Measurements from ENCODE around the gene FXYD6. TPM values are rescaled to one million over a fixed set of nuclear protein-coding genes. Genes with fewer than 3 reads are reported as not detected.

The FXYD6 gene
- total RNA-seq, 2 donors from 2014 or later: 0.17 to 0.25 TPM

DNA sequence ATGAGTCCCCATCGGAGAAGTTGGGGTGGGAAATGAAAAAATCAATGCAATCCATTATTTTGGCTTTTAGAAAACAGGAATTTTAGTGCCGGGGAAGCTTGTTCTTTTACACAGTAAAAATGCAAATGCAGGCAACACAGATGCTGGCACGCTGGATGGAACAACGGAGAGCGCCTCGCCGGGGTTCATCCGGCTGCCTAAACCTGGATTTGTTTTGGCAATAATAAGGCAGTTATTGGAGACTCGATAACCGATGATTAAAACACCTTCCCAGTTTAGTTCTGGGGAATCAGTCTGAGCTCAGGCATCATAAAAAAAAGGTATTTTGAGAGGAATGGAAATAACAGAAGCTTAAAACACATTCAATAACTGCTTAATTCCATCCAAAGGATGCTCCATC is 82.3 kb downstream of the FXYD6 start:
- DNase-seq (no peak), ATAC-seq (replicated peaks in 1 of 2) (no peak)
- H3K27ac Mint-ChIP-seq: no peak overlapping the region
- no peaks in the 10 kb centered on the region for H3K9me3 Mint-ChIP-seq
- no peak overlapping the region for H3K4me3 Mint-ChIP-seq
- H3K27me3 Mint-ChIP-seq (ENCODE audit: low read depth): peaks cover 74% of the 10 kb centered on the region
- H3K4me1 Mint-ChIP-seq (ENCODE audit: low read depth): peaks cover 15% of the 10 kb centered on the region
- H3K36me3 Mint-ChIP-seq (ENCODE audit: insufficient read depth in 2 of 2): peaks cover 0 to 3% of the 10 kb centered on the region in 2 donors

DNA sequence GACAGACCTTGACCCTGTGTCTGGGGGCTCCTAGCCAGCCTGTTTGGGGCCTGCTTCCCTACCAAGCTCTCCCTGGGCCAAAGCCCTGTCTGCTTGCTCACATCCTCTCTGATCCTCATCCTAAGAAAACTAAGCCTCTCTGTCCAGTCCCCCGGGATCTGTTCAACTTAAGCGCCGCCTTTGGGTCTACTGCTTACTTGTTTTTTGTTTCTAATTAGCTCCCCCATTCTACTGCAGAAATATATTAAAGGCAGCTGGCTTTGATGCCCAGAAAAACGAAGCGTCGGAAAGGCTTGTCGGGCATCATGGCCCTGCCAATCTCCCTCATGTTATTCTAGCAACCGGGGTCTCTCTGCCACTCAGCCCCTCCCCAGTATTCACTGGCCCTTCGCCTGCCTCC is 82.9 kb downstream of the FXYD6 start:
- no peak overlapping the region for H3K4me3 Mint-ChIP-seq
- DNase-seq (no peak), ATAC-seq (replicated peaks in 1 of 2) (no peak)
- no peak overlapping the region for H3K27ac Mint-ChIP-seq
- no peaks in the 10 kb centered on the region for H3K9me3 Mint-ChIP-seq
- peaks cover 72% of the 10 kb centered on the region for H3K27me3 Mint-ChIP-seq (ENCODE audit: low read depth)
- peaks cover 15% of the 10 kb centered on the region for H3K4me1 Mint-ChIP-seq (ENCODE audit: low read depth)
- peaks cover 0 to 3% of the 10 kb centered on the region in 2 donors for H3K36me3 Mint-ChIP-seq (ENCODE audit: insufficient read depth in 2 of 2)

DNA sequence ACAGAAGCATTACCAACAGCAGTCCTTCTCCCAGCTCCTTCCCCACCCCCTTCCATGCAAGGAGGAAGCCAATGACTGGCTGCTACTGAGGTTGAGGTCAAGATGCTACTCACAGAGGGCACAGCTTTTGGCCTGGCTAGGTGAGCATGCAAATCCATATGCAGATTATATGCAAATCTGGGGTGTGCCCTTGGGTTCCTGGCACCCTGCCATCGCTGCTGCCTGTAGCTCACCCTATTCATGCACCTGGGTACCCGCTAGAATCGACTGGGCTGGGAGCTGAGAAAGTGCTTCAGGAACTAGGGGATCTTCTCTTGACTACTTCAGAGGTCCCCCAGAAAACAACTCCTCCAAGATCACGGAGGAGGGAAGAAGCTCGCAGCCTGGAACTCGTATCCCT is 83.5 kb downstream of the FXYD6 start:
- Mint-ChIP-seq H3K27ac (no peak overlapping the region), H3K4me1 (ENCODE audit: low read depth) (peaks cover 15% of the 10 kb centered on the region), H3K9me3 (no peaks in the 10 kb centered on the region), H3K36me3 (ENCODE audit: insufficient read depth in 2 of 2) (peaks cover 0 to 3% of the 10 kb centered on the region in 2 donors), H3K27me3 (ENCODE audit: low read depth) (peaks cover 69% of the 10 kb centered on the region), H3K4me3 (no peak overlapping the region)
- no peak for DNase-seq
- ATAC-seq (replicated peaks in 1 of 2): no peak

DNA sequence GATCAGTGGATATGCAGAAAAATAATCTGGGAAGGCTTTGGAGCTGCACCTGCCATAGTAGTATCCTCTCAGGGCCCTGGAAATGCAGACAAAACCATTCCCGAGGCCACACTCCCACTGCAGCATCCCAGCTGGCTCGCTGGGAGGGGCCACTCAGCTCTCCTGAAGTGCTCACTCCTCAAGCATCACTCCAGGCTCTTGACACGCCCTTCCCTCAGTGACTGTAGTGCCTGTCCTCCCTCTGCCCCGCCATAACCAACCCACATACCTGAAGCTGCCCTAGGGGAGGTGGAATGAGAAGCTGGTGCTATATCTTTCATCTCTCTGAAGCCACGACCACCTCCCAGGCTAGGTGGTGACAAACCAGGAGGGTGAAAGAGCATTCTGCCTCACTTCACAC is 84.2 kb downstream of the FXYD6 start:
- no peak overlapping the region for H3K4me3 Mint-ChIP-seq
- DNase-seq (no peak), ATAC-seq (replicated peaks in 1 of 2) (no peak)
- no peaks in the 10 kb centered on the region for H3K9me3 Mint-ChIP-seq
- no peaks in the 10 kb centered on the region for H3K36me3 Mint-ChIP-seq (ENCODE audit: insufficient read depth in 2 of 2)
- H3K27ac Mint-ChIP-seq: no peak overlapping the region
- H3K4me1 Mint-ChIP-seq (ENCODE audit: low read depth): peaks cover 10% of the 10 kb centered on the region
- H3K27me3 Mint-ChIP-seq (ENCODE audit: low read depth): peaks cover 67% of the 10 kb centered on the region

DNA sequence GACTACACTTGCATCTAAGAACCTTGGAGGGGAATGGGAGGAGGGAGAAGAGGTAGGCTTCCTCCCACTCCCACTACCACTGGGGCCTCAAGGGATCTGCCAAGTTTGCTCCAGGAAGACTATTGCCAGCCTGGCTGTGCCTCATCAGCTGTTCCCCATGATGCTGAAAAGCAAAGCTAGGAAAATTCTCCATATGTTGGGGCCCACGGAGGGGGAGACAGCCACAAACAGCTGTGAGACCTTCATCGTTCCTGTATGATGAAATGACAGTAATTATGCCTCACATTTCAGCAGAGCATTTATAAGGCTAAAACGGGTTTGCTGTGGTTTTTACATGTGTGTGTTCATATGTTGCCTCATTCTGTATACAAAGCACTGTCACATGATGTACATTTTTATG is 86.2 kb downstream of the FXYD6 start:
- Mint-ChIP-seq H3K36me3 (ENCODE audit: insufficient read depth in 2 of 2) (no peaks in the 10 kb centered on the region), H3K9me3 (no peaks in the 10 kb centered on the region), H3K4me1 (ENCODE audit: low read depth) (no peaks in the 10 kb centered on the region), H3K27ac (no peak overlapping the region), H3K27me3 (ENCODE audit: low read depth) (peaks cover 67% of the 10 kb centered on the region), H3K4me3 (no peak overlapping the region)
- no peak for DNase-seq
- ATAC-seq (replicated peaks in 1 of 2): no peak

DNA sequence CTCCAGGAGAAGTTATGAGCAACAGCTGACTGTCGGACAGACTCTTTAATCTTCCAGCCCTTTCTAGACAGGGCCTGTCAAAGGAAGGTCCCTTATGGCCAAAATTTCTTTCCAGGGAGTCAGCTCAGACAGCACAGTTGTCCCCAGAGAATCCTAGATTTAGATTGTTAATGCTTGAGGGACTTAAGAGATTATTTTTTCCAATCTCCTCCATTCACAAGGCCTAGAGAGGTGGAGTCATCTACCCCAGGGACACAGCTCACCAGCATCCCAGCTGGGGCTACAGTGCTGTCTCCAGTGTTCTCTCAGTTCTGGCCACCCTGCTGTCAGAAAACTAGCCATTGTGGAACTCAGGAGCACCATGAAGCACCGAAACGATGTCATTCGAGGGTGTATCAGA is 87.2 kb downstream of the FXYD6 start:
- H3K27me3 Mint-ChIP-seq (ENCODE audit: low read depth): peaks cover 65% of the 10 kb centered on the region
- no peak overlapping the region for H3K27ac Mint-ChIP-seq
- H3K36me3 Mint-ChIP-seq (ENCODE audit: insufficient read depth in 2 of 2): no peaks in the 10 kb centered on the region
- no peak overlapping the region for H3K4me3 Mint-ChIP-seq
- ATAC-seq (replicated peaks in 1 of 2): no peak
- H3K9me3 Mint-ChIP-seq: no peaks in the 10 kb centered on the region
- no peaks in the 10 kb centered on the region for H3K4me1 Mint-ChIP-seq (ENCODE audit: low read depth)
- no peak for DNase-seq

Other genes starting within 250 kb of the FXYD6 start
- 1 to 10 TPM; 1.5 to 2.5 TPM for gene DSCAML1, start 79.4 kb downstream of the FXYD6 start, total RNA-seq
- gene FXYD2, start 51.9 kb downstream of the FXYD6 start, total RNA-seq: 1 to 10 TPM; 2.4 to 3.7 TPM
- 1 to 10 TPM; 3.0 to 3.2 TPM for gene TMPRSS13, start 52.7 kb upstream of the FXYD6 start, total RNA-seq
- 100 to 1,000 TPM in 1 of 2 donors, 10 to 100 TPM in 1; 79.6 to 123 TPM for gene IL10RA, start 109.7 kb upstream of the FXYD6 start, total RNA-seq
- gene TMPRSS4, start 200.4 kb upstream of the FXYD6 start, total RNA-seq: under 1 TPM in 1 of 2 donors, not detected in 1; 0.07 TPM
- under 1 TPM; 0.36 to 0.67 TPM for gene SMIM35, start 210.3 kb upstream of the FXYD6 start, total RNA-seq

Measured in activated T-cell treated with anti-CD3 and anti-CD28 coated beads, Interleukin-2, amount 50 U/mL, for 72 hours (primary cell).